Left renal pelvis (tissue), 4 donors: Measurements from ENCODE around the gene KRTAP2-2. TPM values are rescaled to one million over a fixed set of nuclear protein-coding genes. Genes with fewer than 3 reads are reported as not detected.

Experiments used
- DNase-seq, 4 donors: peaks; one replicate each; pipeline ENCODE4 v3.0.0-alpha.2; 2013; ENCODE audit warnings: low read depth in 4 of 4, low spot score in 3 of 4
- polyA plus RNA-seq, 4 donors: library from polyadenylated mRNA; unstranded; fragments of 120-200 nt; gene quantifications; one replicate each; pipeline ENCODE4 v1.2.1, GENCODE V29; 2013; ENCODE audit not compliant: insufficient read length in 4 of 4

Gene KRTAP2-2
- polyA plus RNA-seq, 4 donors: not detected

GRCh38 chr17:41026715-41027471 lies 28.1 kb downstream of the KRTAP2-2 start, which contains the start of gene KRTAP1-5:
Gene KRTAP1-5 (minus strand): TSS chr17:41027208. CDS start chr17:41027155, 53 bp downstream.
- DNase-seq: no peak

GRCh38 chr17:41024697-41025096 lies 30.3 kb downstream of the KRTAP2-2 start:
- no peak for DNase-seq

- DNase-seq: no peak
Measured at GRCh38 chr17:41020336-41020735, 34.7 kb downstream of the KRTAP2-2 start.

GRCh38 chr17:41019415-41019814 lies 35.6 kb downstream of the KRTAP2-2 start:
- DNase-seq: no peak

GRCh38 chr17:41018541-41018940 lies 36.5 kb downstream of the KRTAP2-2 start:
- DNase-seq: no peak

GRCh38 chr17:41016578-41017215 lies 38.3 kb downstream of the KRTAP2-2 start:
- DNase-seq: no peak

- DNase-seq: no peak
Measured at GRCh38 chr17:41015454-41015853, 39.6 kb downstream of the KRTAP2-2 start.

- DNase-seq: no peak
Measured at GRCh38 chr17:41013606-41014005, 41.4 kb downstream of the KRTAP2-2 start.

GRCh38 chr17:41013181-41013580 lies 41.8 kb downstream of the KRTAP2-2 start:
- DNase-seq: no peak

GRCh38 chr17:41012326-41013120 lies 42.5 kb downstream of the KRTAP2-2 start:
- DNase-seq: no peak

GRCh38 chr17:41010441-41010840 lies 44.6 kb downstream of the KRTAP2-2 start:
- DNase-seq: no peak

GRCh38 chr17:41009936-41010335 lies 45.1 kb downstream of the KRTAP2-2 start:
- no peak for DNase-seq

GRCh38 chr17:41009301-41009760 lies 45.7 kb downstream of the KRTAP2-2 start:
- no peak for DNase-seq

GRCh38 chr17:41008811-41009210 lies 46.2 kb downstream of the KRTAP2-2 start, which contains the start of gene KRTAP3-1:
Gene KRTAP3-1 (minus strand): TSS chr17:41009128. CDS start chr17:41009074, 54 bp downstream.
- no peak for DNase-seq

Other genes starting within 250 kb of the KRTAP2-2 start
- 10 to 100 TPM; 49.3 to 60.0 (median 58.1) TPM for gene KRT10, start 232.6 kb downstream of the KRTAP2-2 start, polyA plus RNA-seq
- under 1 TPM in 2 of 4 donors, not detected in 2; 0.10 to 0.27 TPM for gene KRT12, start 188.0 kb downstream of the KRTAP2-2 start, polyA plus RNA-seq
- 1 to 10 TPM in 1 of 4 donors, under 1 TPM in 2, not detected in 1; 0.09 to 2.0 (median 0.58) TPM for gene KRT20, start 170.0 kb downstream of the KRTAP2-2 start, polyA plus RNA-seq
- 1 to 10 TPM in 2 of 4 donors, under 1 TPM in 2; 0.52 to 2.1 (median 1.0) TPM for gene KRT23, start 117.6 kb downstream of the KRTAP2-2 start, polyA plus RNA-seq
- gene KRT39, start 88.3 kb downstream of the KRTAP2-2 start, polyA plus RNA-seq: not detected
- gene KRT40, start 70.9 kb downstream of the KRTAP2-2 start, polyA plus RNA-seq: under 1 TPM in 1 of 4 donors, not detected in 3; 0.07 TPM
- gene KRTAP3-3, start 61.1 kb downstream of the KRTAP2-2 start, polyA plus RNA-seq: not detected
- gene KRTAP3-2, start 55.3 kb downstream of the KRTAP2-2 start, polyA plus RNA-seq: not detected
- not detected for gene KRTAP3-1, start 46.1 kb downstream of the KRTAP2-2 start, polyA plus RNA-seq
- not detected for gene KRTAP1-5, start 28.0 kb downstream of the KRTAP2-2 start, polyA plus RNA-seq
- gene KRTAP1-4, start 25.0 kb downstream of the KRTAP2-2 start, polyA plus RNA-seq: not detected
- gene KRTAP1-3, start 20.4 kb downstream of the KRTAP2-2 start, polyA plus RNA-seq: not detected
- not detected for gene KRTAP1-1, start 13.8 kb downstream of the KRTAP2-2 start, polyA plus RNA-seq
- gene KRTAP2-1, start 7.9 kb downstream of the KRTAP2-2 start, polyA plus RNA-seq: not detected
- not detected for gene KRTAP2-3, start 4.9 kb upstream of the KRTAP2-2 start, polyA plus RNA-seq
- gene KRTAP2-4, start 10.6 kb upstream of the KRTAP2-2 start, polyA plus RNA-seq: not detected
- not detected for gene KRTAP4-7, start 28.9 kb upstream of the KRTAP2-2 start, polyA plus RNA-seq
- gene KRTAP4-8, start 42.9 kb upstream of the KRTAP2-2 start, polyA plus RNA-seq: not detected
- gene KRTAP4-16, start 47.0 kb upstream of the KRTAP2-2 start, polyA plus RNA-seq: not detected
- not detected for gene KRTAP4-9, start 50.2 kb upstream of the KRTAP2-2 start, polyA plus RNA-seq
- gene KRTAP4-11, start 63.1 kb upstream of the KRTAP2-2 start, polyA plus RNA-seq: not detected
- gene KRTAP4-12, start 69.0 kb upstream of the KRTAP2-2 start, polyA plus RNA-seq: not detected
- not detected for gene KRTAP4-6, start 85.3 kb upstream of the KRTAP2-2 start, polyA plus RNA-seq
- not detected for gene KRTAP4-5, start 94.6 kb upstream of the KRTAP2-2 start, polyA plus RNA-seq
- gene KRTAP4-4, start 105.5 kb upstream of the KRTAP2-2 start, polyA plus RNA-seq: not detected
- gene KRTAP4-3, start 113.0 kb upstream of the KRTAP2-2 start, polyA plus RNA-seq: not detected
- not detected for gene KRTAP4-2, start 123.0 kb upstream of the KRTAP2-2 start, polyA plus RNA-seq
- not detected for gene KRTAP4-1, start 129.7 kb upstream of the KRTAP2-2 start, polyA plus RNA-seq
- not detected for gene KRTAP9-1, start 134.7 kb upstream of the KRTAP2-2 start, polyA plus RNA-seq
- gene KRTAP9-2, start 171.4 kb upstream of the KRTAP2-2 start, polyA plus RNA-seq: not detected
- not detected for gene KRTAP9-3, start 177.2 kb upstream of the KRTAP2-2 start, polyA plus RNA-seq
- not detected for gene KRTAP9-8, start 182.8 kb upstream of the KRTAP2-2 start, polyA plus RNA-seq
- not detected for gene KRTAP9-4, start 194.5 kb upstream of the KRTAP2-2 start, polyA plus RNA-seq
- gene KRTAP9-9, start 200.2 kb upstream of the KRTAP2-2 start, polyA plus RNA-seq: not detected
- not detected for gene KRTAP9-6, start 210.1 kb upstream of the KRTAP2-2 start, polyA plus RNA-seq
- gene KRTAP9-7, start 220.5 kb upstream of the KRTAP2-2 start, polyA plus RNA-seq: not detected
- not detected for gene KRTAP29-1, start 247.6 kb upstream of the KRTAP2-2 start, polyA plus RNA-seq